Pulmonary artery endothelial cell (primary cell): ENCODE measurements around the gene TOM1L2. TPM values are rescaled to one million over a fixed set of nuclear protein-coding genes. Genes with fewer than 3 reads are reported as not detected.
"Not testable (repeated sequence)": the region's sequence is repeated elsewhere in the genome, so short reads cannot be mapped to it uniquely, and the experiment has no call there.

Source experiments
- DNase-seq: peaks from one replicate; pipeline ENCODE4 v3.0.0-alpha.2; 2011; ENCODE audit warnings: low read depth, low spot score
- total RNA-seq: library from RNA; depleted of rRNA; stranded (reverse); fragments of >200 nt; gene quantifications from 2 replicates; pipeline ENCODE4 v1.2.3, GENCODE V29; 2014

TOM1L2 gene
- total RNA-seq, 1 donor from 2014 or later, result 14.3 TPM

DNA sequence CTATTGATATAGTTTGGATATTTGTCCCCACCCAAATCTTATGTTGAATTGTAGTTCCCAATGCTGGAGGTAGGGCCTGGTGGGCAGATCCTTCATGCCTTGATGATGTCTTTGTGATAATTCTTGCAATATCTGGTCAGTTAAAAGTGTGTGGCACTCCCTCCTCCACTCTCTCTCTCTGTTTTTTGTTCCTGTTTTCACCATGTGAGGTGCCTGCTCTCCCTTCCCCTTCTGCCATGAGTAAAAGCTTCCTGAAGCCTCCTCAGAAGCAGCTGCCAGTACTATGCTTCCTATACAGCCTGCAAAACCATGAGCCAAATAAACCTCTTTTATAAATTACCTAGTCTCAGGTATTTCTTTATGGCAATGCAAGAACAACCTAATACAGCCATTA, 47.3 kb downstream of the TOM1L2 start:
- no peak for DNase-seq

DNA sequence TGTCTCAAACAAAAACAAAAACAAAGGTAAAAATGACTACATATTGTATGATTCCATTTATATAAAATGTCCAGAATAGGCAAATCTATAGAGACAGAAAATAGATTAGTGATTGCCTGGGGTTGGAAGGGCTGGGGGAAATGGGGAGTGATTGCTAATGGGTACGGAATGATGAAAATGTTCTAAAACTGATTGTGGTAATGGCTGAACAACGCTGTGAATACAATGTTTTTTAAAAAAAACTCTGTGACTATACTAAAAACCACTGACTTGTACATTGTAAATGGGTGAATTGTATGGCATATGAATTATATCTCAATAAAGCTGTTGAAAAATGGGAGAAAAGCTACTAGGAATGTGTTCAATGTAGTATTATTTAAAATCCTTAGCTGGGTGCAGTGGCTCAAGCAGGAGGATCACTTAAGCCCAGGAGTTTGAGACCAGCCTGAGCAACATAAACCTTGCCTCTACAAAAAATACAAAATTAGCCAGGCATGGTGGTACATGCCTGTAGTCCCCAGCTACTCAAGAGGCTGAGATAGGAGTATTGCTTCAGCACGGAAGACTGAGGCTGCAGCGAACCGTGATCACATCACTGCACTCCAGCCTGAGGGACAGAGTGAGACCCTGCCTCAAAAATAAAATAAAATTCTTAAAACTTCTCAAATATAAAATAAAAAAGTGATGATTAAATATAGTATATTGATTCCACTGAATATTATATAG, 47.9 kb downstream of the TOM1L2 start:
- no peak for DNase-seq

DNA sequence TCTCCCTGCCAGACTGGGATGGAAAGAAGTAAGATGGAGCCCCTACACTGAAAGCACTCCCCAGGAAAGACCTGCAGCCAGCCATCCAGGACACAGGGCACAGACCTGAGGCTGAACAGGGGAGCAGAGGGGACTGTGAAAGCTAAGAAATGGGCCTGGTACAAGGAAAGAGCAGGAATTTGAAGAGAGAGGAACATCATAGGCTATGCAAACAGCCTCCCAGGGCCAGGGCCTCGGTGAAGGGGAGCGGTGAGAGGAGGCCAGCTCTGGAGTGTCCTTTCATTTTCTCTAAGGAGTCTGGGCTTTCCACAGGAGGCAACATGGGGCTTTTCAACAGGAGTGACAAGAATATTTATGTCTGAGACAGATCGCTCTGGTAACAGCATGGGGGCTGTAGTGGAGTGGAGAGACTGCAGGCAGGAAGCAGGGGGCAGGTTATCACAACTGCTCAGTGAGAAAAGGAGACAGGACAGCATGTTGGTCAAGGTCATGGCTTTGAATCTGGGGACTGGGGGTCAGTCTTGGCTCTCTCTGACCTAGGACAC, 50.1 kb downstream of the TOM1L2 start:
- no peak for DNase-seq

DNA sequence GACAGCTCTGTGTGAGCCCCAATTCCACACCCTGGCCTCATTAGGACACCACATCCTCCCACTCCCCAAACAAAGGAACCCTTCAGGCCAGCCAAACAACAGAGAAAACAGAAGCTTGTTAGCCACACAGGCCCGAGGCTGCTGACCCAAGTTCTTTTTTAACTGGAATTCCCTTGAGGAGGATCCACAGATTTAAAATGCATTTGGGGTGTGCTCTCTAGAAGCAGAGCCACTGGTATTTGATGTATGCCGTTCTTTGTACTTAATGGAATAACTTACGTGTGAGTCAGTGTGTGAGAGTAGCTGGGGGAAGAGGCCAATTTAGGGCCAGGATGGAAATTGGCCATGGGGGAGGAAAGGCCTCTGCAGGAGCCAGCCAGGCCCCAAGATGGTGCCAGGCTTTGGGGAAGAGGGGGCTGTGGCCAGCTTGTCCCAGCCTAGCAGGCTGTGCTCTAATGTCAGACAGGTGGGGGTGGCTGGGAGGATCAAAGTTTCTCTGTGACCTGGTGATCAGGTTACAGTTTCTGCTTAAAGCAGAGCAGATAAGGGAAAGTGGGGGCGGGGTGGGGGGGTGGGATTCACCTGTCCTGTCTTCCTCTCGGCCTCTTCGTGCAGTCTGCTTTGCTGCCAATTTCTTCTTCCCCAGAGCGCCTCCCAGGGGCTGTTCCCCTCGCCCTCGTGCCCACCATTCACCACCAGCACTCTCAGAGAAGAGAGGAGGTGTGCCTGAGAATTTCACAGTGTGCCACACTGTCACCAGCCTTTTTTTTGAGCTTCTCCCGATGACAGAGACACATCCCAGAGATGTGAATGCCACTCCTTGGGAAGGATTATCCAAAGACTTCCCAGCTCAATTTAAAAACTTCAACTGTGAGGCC, 50.8 kb downstream of the TOM1L2 start:
- DNase-seq, result no peak

DNA sequence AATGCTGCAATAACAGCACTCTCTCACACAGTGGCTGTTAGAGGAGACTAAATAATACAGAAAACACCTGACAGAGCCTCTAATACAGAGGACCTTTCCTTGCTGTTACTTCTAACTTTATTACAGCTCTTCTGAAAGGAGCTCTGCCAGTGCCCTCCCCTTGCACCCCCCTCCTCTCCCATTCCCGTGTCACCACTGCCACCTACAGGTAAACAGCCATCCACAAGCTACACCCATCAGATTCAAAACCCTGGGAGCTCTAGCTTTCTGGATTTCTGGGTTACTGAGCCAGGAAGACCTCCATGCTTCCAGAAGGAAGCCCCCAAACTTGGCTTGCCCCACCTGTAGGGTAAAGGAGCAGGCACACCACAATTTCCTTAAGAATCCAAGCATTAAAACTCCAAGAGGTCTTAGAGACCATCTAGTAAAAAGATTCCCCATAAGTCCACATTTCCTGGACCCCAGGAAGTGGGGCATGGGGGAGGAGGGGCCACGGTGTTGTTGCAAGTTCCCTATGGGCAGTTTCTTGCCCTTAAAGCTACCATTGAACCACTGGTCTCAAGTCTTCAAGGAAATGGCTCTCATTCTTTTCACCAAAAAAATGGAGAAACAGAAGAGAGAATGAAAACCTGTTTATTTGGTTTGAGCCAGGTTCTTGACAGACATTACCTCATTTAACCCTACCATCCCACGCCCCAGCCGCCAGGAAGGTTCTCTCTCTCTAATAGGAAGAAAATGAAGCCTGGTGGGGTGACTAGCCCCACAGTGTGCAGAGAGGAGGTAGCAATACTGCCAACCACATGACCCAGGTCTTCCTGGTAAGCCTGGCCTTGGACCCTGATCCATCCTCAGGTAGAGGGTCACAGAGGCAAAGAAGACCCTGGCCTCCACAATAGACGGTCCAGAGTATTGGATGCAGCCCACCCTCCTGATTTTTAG, 52.8 kb downstream of the TOM1L2 start:
- DNase-seq, result no peak

DNA sequence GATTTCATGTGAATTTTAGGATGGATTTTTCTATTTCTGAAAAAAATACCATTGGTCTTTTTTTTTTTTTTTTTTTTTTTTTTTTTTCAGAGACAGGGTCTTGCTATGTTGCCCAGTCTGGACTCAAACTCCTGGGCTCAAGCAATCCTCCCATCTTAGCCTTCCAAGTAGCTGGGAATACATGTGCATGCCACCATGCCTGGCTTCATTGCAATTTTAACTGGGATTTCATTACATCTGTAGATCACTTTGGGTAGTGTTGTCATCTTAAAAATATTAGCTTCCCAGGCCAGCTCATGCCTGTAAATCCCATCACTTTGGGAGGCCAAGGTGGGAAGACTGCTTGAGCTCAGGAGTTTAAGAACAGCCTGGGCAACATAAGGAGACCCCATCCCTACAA, 54.8 kb downstream of the TOM1L2 start:
- no peak for DNase-seq

DNA sequence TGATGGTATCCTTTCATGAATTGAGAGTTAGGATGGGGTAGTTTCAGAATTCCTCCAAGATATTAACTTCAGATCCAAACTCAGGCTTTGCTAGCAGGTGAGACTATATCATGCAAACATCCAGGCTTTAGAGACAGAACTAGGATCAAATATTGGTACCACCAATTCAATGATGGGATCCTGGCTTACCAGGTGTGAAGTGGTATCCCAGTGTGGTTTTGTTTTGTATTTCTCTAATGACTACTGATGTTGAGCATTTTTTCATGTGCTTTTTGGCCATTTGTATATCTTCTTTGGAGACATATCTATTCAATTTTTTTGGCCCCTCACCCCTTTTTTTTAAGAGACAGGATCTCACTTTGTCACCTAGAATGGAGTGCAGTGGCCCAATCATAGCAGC, 57.0 kb downstream of the TOM1L2 start:
- no peak for DNase-seq

DNA sequence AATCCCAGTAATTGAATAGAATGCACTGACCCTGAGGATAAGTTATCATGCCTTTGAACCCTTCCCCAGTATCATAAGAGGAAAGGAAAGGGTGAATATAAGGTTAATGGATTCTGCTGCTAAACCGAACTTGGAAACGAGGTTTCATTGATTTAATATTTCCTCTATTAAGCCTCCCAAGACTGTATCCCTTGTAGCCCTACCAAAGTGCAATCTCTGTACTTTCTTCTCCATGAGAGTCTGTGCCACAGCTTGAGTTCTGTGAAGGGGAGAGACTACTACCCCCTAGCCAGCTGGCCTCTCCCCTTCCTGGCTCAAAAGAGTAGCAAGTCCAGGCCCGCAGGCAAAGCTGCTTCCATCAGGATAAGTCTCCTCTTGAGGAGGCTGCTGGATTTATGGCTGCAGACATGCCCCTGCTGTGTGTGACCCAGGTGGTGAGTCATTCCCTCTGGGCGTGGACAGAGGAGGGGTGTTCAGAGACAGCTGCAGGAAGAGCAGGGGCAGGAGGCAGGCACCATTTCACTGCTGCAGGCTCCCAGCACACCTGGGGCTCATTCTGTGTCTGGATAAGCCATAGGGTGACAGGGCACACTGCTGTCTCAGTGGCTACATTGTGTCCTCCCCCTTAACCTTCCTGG, 58.4 kb downstream of the TOM1L2 start:
- DNase-seq, result no peak

DNA sequence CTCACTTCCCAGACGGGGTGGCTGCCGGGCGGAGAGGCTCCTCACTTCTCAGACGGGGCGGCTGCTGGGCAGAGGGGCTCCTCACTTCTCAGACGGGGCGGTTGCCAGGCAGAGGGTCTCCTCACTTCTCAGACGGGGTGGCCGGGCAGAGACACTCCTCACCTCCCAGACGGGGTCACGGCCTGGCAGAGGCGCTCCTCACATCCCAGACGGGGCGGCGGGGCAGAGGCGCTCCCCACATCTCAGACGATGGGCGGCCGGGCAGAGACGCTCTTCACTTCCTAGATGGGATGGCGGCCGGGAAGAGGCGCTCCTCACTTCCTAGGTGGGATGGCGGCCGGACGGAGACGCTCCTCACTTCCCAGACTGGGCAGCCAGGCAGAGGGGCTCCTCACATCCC, 59.9 kb downstream of the TOM1L2 start:
- not testable (repeated sequence) for DNase-seq

DNA sequence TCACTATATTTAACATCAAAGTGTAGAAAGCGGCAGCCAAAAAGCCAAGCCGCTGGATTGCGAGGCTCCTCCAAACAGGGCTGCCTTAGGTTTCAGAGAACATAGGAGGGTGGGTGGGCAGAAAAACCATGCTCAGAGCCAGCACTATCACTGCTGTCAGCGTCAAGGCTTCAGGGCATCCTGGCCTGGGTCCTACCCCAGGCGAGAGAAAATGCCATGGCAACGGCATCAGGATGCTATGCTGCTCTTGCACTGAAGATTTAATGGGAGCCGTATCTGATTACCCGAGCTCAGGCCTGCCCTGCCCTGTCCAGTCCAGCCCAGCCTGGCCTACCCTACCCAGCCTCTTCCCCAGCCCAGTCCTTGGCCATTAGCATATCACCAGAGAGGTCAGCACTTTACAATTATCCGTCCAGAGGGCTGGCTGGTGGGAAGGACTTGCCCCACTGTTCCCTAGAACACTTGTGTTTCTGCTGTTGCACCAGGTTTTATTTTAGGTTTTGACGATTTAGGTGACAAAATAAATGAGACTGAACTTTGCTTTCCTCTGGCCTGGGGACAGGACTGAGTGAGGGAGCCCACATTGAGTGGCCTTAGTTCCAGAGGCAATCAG, 61.1 kb downstream of the TOM1L2 start:
- no peak for DNase-seq

DNA sequence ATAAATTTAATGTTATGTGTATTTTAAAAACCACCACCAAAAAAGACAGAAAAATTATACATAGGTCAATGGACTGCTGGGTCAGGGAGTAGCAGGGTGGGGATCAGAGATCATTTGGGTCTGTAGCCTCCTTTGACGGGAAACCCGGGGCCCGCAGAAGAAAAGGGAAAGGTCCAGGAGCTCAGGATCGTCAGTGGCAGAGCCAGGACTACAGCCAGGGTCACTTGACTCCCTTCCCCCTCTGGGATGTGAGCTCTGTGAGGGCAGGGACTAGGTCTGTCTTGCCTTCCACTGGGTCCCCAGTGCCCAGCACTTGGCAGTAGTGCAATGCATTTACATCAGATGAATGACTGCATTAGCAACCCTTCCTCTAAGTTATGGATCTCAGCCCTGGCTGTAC, 62.1 kb downstream of the TOM1L2 start:
- no peak for DNase-seq

DNA sequence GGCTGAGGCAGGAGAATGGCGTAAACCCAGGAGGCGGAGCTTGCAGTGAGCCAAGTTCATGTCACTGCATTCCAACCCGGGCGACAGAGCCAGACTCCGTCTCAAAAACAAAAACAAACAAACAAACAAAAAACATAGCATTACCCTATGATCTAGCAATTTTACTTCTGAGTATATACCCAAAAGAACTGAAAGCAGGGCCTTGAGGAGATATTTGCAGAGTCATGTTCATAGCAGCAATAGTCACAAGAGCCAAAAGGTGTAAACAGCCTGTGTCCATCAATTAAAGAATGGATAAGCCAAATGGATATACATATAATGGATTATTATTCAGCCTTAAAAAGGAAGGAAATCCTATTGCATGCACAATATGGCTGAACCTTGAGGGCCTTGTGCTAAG, 63.1 kb downstream of the TOM1L2 start:
- DNase-seq, result no peak

DNA sequence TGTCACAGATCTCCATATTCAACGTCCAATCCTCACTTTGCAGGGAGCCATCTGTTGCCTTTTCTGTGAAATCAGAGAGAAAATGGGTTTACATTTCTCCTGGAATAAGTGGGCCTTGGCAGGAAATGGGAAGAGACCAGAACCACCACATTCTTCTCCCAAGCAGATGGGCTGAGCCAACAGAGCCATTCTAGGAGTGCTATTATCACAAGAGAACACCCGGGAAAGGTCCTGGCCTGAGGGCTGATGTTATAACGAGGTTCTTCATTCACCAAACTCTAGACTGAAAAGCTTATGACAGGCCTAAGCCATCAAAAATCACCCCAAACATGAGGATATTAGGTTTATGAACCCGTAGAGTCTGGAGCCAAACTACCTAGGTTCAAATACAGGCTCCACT, 64.7 kb downstream of the TOM1L2 start:
- DNase-seq, result no peak

DNA sequence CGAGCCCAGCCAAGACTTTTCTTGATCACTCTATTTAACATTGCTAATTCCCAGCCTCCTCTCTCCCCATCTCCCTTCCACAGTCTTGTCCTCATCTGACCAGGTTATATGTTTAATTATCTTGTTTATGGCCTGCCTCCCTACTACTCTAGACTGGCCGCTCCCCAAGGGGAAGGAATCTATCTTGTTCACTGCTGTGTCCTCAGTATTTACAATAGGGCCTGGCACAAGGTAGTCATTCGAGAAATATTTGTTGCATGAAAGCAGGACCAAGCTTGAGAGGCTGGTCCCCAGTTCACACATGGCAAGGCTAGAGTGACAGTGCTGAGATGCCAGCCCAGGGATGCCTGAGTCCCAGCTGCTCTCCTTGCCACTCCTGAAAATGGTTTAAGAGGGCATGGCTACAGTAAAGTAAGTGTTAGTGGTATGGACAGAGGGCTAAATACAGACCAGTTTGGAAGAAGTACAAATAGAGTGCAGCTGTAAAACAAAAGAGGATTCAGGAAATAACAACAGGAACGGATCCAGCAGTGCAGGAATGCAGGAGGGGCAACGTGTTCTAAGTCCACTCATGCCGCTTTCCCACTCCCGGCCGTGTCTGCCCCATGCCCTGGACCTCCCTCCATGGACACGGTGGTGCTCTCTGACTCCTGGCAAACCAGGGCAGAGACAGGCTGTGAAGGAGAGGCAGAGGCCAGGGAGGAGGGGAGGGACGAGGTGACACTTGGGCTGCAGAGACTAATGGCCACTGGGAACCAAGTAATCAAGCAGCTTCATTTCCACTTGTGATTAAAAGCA, 65.6 kb downstream of the TOM1L2 start:
- no peak for DNase-seq

DNA sequence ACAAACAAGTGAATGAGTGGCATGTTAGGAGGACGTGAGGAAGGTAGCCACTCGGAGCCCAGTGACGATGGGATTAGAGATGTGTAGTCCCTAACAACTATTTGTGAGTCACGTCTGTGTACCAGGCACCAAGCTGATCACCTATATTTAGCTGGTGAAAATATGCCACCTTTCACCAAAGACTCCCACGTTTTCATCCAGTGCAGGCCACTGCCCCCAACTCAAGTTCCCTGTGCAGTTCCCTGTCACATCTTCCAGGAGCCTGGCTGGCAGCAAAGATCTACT, 67.2 kb downstream of the TOM1L2 start:
- no peak for DNase-seq

DNA sequence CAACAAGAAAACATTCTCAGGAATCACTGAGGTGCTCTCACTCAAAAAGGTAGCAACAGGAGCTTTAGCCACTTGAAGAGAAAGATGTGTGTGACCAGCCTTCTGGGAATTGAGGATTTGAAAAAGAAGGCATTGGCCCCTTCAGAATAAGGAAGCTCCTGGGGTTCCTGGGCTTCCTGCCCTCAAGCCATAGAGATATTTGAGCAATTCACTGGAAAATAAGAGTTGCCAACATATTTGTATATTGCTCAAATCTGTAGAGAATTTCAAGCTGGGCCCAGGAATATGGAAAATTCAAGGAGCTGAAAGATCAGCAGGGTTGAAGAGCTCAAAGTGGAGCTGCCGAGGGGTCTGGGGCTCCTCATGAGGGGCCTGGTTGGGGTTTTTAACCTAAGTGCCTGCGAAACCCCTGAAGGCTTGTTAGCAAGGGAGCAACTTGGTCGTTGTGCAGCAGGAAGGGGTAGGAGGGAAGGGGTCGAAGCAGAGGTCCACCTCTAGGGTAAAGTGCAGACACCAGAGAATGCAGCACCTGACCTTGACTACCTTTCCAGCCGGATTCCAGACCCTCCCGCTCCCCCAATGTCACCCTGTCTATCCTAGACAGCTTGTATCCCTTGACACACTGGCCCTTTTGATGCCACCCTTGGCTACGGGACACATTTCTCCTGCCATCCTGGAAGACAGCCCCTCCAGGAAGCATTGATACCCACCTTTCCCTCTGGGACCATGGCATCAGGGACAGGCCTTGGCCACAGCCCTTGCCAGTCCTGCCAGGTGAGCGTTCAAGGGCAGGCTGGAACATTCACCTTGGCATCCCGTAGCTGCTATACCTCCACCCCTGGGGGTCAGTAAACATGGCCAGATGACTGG, 67.8 kb downstream of the TOM1L2 start:
- DNase-seq, result no peak

DNA sequence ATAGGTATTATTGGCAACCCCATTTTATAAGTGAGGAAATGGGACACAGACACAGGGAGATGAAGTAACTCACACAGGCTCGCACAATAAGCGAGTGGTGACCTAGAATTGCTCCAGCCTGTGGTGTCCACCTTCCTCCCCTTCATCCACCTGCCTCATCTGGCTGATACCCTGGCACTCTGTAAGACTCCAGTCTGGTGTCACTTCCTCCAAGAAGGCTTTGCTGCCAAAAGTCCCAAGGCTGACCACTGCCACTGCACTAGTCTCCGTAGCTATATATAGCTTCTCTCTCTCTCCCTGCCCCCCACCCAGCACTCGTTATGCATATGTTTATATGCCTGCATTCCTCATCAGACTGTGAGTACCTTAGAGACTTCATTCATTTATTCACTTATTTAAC, 69.3 kb downstream of the TOM1L2 start:
- DNase-seq, result no peak

DNA sequence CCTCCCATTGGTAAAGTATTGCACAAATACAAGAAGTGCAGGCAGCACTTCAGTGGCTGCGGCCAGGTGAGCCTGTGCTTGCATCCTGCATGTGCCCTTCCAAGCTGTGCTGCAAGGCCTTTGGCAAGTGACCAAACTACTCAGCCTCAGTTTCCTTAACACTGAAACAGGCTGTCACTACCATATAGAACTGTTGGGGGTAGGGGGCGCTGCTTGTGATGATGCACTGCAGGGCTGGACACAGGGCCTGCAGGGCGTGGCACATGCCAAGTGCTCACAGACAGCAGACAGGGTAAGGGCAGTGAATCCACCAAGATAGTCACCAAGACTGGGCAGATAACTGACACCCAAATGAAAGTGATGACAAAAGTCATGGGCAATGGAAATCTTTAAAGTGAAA, 69.8 kb downstream of the TOM1L2 start:
- DNase-seq, result no peak
